SH-SY5Y (cell line): ENCODE data around the gene P2RX5.

ENCODE experiments used
- GATA2 ChIP-seq: IDR thresholded peaks from 2 replicates; pipeline ENCODE4 v1.6.1; 2011; ENCODE audit warnings: mild to moderate bottlenecking, low read depth, low read length
- GATA3 ChIP-seq: IDR thresholded peaks from 2 replicates; pipeline ENCODE4 v1.6.1; 2011; ENCODE audit warnings: low read depth, mild to moderate bottlenecking, low read length, moderate library complexity

DNA sequence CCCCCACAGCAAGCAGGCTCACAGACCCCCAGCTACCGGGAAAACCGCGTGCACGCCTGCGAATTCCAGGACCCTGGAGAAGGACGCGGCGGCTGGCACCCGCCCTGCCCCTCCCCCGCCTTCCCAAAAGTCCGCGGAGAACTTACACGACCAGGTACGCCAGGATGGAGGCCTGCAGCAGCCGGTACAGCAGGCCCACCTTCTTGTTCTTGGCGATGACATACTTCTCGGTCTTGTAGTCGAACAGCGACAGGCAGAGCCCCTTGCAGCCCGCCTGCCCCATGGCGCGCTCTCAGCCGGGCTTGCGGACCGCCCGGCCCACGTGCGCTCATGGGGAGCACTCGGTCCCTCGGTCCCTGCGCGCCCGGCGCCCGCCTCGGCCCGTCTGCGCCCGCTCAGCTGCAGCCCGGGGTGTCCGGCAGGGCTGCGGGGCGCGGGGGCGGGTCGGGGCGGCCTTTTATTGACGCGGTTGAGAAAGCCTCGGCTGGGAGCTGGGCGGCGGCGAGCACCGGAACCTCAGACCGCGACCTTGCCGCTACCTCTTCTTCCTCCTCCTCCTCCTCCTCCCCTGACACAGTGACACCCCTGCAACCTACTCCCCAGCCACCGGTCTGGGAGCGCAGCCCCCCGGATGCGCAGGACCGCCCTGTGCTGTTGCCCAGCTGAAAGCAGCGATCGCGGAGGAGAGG lies at the start of gene P2RX5:
- no peak for TF ChIP-seq GATA2
- no peak for TF ChIP-seq GATA3
